ENCODE results near the gene GZMH. TPM values are rescaled to one million over a fixed set of nuclear protein-coding genes. Genes with fewer than 3 reads are reported as not detected.
A peak's percentile ranks its signal among the peaks of the same experiment; 100 is the strongest.
"Not testable (repeated sequence)": the region's sequence is repeated elsewhere in the genome, so short reads cannot be mapped to it uniquely, and the experiment has no call there.

The GZMH gene
- total RNA-seq, 4 donors from 2014 or later: not detected

DNA sequence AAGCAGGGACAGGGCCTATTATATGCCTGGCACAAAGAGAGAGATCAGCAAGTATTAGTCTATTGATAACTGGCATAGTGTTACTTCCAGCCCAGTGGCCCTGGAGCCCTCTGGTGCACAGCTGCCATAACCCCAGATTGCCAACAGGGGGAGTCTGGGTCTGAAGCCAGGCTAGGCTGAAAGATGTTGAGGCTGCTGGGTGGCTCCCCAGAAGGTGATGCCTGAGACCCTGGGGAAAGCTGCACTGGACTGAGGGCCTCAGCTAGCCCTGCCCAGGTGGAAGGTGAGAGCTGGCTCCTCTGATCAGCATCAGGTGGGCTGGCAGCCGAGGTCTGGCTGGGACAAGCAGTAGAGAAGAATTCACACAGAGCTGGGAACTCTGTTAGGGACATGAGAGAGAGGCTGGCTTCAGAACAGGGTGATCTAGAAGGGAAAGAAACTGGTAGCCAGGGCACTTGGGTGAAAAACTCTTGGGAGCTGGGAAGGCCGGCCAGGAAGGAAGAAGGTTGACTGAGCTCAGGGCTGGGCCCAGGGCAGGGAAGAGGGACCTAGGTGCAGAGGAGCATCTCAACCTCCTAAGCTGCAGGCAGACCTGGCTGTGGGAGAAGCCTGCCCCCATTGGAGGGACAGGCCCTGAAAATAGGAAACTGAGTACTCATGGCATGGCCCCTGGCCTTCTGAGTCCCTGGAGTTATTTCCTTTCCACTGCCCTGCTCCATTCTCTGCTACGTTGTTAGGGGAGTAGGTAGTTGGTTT lies 3.9 kb downstream of the GZMH start:
- ATAC-seq (no peak), DNase-seq (no peak)
- Histone ChIP-seq H3K27ac (no peak overlapping the region), H3K27me3 (no peaks in the 10 kb centered on the region), H3K36me3 (no peaks in the 10 kb centered on the region), H3K4me3 (no peak overlapping the region), H3K9me3 (no peaks in the 10 kb centered on the region), H3K4me1 (no peaks in the 10 kb centered on the region)
- intact Hi-C loops (cut with DNase I; ENCODE audit: low total_unique reads): loop anchor here (5.0 kb wide), 1 partner anchor 72 kb away; no protein-coding TSS in a partner anchor
- TF ChIP-seq, protein P1, sequence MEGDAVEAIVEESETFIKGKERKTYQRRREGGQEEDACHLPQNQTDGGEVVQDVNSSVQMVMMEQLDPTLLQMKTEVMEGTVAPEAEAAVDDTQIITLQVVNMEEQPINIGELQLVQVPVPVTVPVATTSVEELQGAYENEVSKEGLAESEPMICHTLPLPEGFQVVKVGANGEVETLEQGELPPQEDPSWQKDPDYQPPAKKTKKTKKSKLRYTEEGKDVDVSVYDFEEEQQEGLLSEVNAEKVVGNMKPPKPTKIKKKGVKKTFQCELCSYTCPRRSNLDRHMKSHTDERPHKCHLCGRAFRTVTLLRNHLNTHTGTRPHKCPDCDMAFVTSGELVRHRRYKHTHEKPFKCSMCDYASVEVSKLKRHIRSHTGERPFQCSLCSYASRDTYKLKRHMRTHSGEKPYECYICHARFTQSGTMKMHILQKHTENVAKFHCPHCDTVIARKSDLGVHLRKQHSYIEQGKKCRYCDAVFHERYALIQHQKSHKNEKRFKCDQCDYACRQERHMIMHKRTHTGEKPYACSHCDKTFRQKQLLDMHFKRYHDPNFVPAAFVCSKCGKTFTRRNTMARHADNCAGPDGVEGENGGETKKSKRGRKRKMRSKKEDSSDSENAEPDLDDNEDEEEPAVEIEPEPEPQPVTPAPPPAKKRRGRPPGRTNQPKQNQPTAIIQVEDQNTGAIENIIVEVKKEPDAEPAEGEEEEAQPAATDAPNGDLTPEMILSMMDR (IDR thresholded peaks at IDR 0.05 in 4 of 5, conservative IDR thresholded peaks at IDR 0.05 in 1 of 5): peak in 2 of 5 experiments; percentile 39 to 47
- no peak for TF ChIP-seq POLR2A (IDR thresholded peaks at IDR 0.05)
- in situ Hi-C loops (cut with MboI; ENCODE audit: low sequenced_read_pairs in 4 of 4): no loop called here

DNA sequence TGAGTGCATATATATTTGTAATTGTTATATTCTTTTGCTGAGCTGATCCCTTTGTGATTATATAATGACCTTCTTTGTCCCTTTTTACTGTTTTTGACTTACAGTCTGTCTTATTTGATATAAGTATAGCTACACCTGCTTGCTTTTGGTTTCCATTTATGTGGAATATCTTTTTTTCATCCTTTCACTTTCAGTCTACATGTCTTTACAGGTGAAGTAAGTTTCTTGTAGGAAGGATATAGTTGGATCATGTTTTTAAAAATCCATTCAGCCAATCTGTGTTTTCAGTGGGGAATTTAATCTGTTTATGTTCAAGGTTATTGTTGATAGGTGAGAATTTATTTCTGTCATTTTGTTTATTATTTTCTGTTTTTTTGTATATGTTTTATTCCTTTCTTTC lies 12.1 kb downstream of the GZMH start:
- H3K9me3 ChIP-seq: peaks cover 0 to 3% (median 0%) of the 10 kb centered on the region in 3 donors
- intact Hi-C loops (cut with DNase I; ENCODE audit: low total_unique reads): no loop called here
- in situ Hi-C loops (cut with MboI; ENCODE audit: low sequenced_read_pairs in 4 of 4): no loop called here
- H3K27me3 ChIP-seq: no peaks in the 10 kb centered on the region
- TF ChIP-seq POLR2A (IDR thresholded peaks at IDR 0.05): no peak
- TF ChIP-seq, protein P1 (IDR thresholded peaks at IDR 0.05 in 4 of 5, conservative IDR thresholded peaks at IDR 0.05 in 1 of 5): no peak
- H3K4me3 ChIP-seq: no peak overlapping the region
- H3K4me1 ChIP-seq: no peaks in the 10 kb centered on the region
- DNase-seq (no peak), ATAC-seq (no peak)
- H3K27ac ChIP-seq: no peak overlapping the region
- H3K36me3 ChIP-seq: no peaks in the 10 kb centered on the region

- in situ Hi-C loops (cut with MboI; ENCODE audit: low sequenced_read_pairs in 4 of 4): no loop called here
Measured at GRCh38 chr14:24595073-24595808, 14.2 kb downstream of the GZMH start.

GRCh38 chr14:24591004-24591403 lies 18.5 kb downstream of the GZMH start:
- H3K27ac ChIP-seq; H3K4me3 ChIP-seq; ATAC-seq; H3K9me3 ChIP-seq; DNase-seq; H3K36me3 ChIP-seq; H3K27me3 ChIP-seq; H3K4me1 ChIP-seq; intact Hi-C loops (cut with DNase I; ENCODE audit: low total_unique reads); in situ Hi-C loops (cut with MboI; ENCODE audit: low sequenced_read_pairs in 4 of 4): not testable (repeated sequence)

More at GRCh38 chr14:24595073-24595808, 14.2 kb downstream of the GZMH start:
- TF ChIP-seq, protein P1 (IDR thresholded peaks at IDR 0.05 in 4 of 5, conservative IDR thresholded peaks at IDR 0.05 in 1 of 5): no peak
- no peak for TF ChIP-seq POLR2A (IDR thresholded peaks at IDR 0.05)
- Histone ChIP-seq H3K27ac (no peak overlapping the region), H3K4me3 (no peak overlapping the region), H3K27me3 (no peaks in the 10 kb centered on the region), H3K36me3 (no peaks in the 10 kb centered on the region), H3K4me1 (no peaks in the 10 kb centered on the region), H3K9me3 (peaks cover 0 to 3% (median 0%) of the 10 kb centered on the region in 3 donors)
- ATAC-seq: no peak
- no peak for DNase-seq
- intact Hi-C loops (cut with DNase I; ENCODE audit: low total_unique reads): no loop called here

- DNase-seq: not testable (repeated sequence)
Measured at GRCh38 chr14:24584402-24584801, 25.1 kb downstream of the GZMH start.

More at GRCh38 chr14:24584402-24584801, 25.1 kb downstream of the GZMH start:
- in situ Hi-C loops (cut with MboI; ENCODE audit: low sequenced_read_pairs in 4 of 4); H3K36me3 ChIP-seq; H3K27me3 ChIP-seq; H3K9me3 ChIP-seq; H3K4me3 ChIP-seq; H3K4me1 ChIP-seq; H3K27ac ChIP-seq; intact Hi-C loops (cut with DNase I; ENCODE audit: low total_unique reads); ATAC-seq: not testable (repeated sequence)

All from gastrocnemius medialis (tissue), 4 donors.